NCI-H1048 (cell line): Measurements from ENCODE around the gene EFNB2.

Experiments
- DNase-seq: peaks from one replicate; lab custom pipeline; 2025; lab: John Stamatoyannopoulos, UW

The EFNB2 gene

GRCh38 chr13:106499896-106500295 is 35.6 kb downstream of the EFNB2 start:
- DNase-seq = no peak

GRCh38 chr13:106499113-106499512 is 36.3 kb downstream of the EFNB2 start:
- DNase-seq = no peak

DNA sequence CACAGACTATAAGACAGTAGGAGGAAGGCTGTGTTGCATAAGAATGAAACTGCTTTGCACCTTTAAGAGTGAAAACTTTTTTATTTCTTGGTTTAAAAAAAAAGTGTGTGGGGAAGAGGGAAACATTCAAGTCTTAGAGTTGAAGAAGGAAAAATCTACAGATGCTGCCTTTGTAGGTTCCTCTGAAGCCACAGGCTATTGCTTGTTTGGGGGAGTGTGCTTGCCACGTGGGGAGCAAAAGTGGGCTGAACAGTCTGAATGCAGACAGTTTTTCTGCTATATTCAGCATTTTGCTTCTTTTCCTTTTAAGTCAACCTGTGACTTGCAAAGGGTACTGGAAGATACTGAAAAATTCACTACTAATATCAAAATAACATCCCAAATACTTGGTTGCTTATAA is 36.9 kb downstream of the EFNB2 start:
- no peak for DNase-seq

GRCh38 chr13:106498158-106498557 is 37.3 kb downstream of the EFNB2 start:
- DNase-seq = no peak

GRCh38 chr13:106497079-106497478 is 38.4 kb downstream of the EFNB2 start:
- no peak for DNase-seq

GRCh38 chr13:106496072-106496997 is 39.1 kb downstream of the EFNB2 start:
- DNase-seq = no peak

- no peak for DNase-seq
These were observed 40.5 kb downstream of the EFNB2 start for GRCh38 chr13:106494936-106495335.

DNA sequence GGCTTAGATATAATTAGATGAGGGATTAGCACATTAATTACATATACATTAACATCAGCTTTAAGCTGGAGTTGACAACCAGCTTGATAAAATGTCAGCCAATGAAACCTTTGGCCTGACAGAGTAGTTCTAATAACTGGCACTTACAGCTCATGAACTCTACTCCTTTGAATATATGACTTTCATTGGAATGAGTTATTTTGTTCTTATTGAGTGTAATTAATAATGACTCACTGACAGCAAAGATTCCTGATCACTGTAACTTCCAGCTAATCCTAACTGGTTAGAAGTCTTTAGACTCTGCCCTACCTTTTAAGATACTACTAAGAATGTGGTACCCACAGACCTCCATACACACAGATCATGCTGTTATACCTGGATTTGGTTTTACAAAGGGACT is 41.0 kb downstream of the EFNB2 start:
- DNase-seq = no peak

- DNase-seq = no peak
These were observed 41.8 kb downstream of the EFNB2 start for GRCh38 chr13:106493533-106494220.

DNA sequence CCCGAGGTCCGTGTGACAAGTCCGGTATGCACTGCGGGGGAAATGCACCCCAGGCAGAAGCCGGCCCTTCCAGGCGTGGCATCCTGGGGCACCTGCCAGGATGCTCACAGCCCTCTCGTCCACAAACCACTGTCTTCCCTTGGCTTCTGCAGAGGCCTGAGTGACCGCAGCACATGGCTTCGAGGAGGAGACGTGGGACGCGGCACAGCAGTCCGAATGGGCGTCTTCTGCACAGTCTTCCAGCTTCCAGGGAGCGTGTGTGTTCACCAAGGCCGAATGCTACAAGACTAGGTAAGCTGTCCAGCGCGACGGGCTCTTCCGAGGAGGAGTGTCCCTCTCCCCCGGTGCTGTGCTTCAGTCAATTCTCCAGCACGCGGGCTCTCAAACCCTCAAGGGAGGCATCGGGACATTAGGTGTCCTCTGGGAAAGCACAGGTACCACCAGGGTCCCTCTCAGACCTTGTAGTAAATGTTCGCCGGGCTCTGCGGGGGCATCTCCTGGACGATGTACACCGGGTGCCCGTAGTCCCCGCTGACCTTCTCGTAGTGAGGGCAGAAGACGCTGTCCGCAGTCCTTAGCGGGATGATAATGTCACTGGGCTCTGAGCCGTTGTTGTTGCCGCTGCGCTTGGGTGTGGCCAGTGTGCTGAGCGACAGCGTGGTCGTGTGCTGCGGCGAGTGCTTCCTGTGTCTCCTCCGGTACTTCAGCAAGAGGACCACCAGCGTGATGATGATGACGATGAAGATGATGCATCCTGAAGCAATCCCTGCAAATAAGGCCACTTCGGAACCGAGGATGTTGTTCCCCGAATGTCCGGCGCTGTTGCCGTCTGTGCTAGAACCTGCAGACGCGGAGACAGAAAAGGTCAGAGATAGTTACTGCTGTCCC is 42.6 kb downstream of the EFNB2 start:
- DNase-seq = no peak

DNA sequence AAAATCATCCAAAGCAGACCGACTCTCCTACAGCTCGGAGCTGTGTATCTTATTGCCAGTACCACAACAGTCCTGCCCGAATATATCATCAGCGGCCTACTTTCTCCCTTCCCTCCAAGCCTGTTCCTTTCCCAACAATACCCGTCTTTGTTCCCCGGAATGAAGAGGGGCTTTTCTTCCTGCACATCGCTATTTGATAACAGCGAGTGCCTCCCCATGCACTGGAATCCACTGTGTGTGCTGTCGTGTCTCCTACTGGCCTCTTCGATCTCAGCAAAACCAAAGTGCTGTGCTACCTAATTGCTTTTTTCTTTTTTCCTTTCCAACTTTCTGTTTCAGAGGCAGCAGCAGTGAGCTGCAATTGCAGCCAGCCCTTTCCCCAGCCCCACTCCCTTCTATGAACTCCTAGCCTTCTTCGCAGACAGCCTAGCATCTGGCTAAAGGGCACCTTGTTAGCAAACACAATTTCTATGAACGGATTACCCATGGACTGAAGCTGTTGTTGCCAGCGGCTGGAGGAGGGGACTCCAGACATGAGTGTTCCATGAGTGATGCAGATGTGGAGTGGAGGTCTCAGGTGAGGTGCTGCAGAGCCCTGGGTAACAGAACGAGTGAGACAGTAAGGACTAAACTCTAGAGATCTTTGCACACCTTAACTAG is 43.4 kb downstream of the EFNB2 start:
- no peak for DNase-seq

DNA sequence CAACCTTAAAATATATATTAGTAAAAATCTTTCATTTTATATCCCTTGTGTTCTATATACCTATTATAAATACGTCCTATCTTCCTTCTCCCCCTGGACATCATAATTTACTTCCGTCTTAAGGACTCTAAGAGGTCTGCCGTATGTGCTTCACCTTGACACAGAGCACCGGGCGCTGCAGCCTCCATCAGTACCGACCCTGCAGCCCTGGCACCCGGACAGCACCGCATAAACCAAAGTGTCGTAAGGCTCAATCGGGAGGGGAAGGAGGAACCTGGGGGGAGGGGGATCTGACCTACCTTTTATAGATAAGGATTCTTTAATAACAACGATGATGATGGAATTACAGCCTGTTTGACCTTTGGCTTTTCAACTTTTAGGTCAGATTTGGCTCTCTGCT is 44.0 kb downstream of the EFNB2 start:
- no peak for DNase-seq

- no peak for DNase-seq
These were observed 44.7 kb downstream of the EFNB2 start for GRCh38 chr13:106490569-106491321.

DNA sequence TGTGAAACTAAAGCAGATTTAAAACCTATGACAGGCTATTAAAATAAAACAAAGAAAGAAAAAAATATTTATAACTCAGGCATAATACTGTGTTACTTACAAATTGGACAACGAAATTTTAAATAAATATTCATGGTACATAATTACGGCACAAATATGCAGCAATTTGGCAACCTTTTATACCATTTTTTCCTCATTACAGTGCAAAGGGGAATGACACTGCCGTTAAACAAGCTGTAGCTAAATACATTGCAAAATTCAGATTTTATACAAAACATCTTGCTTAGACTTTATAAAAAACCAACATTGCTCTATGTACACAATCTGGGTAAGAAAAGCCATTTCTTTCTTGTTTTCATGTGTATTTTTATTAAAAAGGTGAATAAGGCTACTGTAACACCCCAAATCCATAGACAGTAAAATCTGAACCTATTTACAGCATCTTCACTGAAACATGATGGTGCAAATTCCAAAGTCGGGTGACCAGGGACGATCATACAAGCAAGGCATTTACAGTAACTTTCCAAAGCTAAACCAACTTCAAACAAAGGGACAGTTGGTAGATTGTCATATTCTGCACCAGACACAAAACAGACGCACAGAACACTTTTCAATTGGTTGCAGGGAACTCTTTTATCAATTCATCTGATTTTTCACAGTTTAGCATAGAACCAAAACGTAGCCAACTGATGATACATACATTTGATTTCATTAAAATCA is 45.5 kb downstream of the EFNB2 start:
- DNase-seq = no peak

DNA sequence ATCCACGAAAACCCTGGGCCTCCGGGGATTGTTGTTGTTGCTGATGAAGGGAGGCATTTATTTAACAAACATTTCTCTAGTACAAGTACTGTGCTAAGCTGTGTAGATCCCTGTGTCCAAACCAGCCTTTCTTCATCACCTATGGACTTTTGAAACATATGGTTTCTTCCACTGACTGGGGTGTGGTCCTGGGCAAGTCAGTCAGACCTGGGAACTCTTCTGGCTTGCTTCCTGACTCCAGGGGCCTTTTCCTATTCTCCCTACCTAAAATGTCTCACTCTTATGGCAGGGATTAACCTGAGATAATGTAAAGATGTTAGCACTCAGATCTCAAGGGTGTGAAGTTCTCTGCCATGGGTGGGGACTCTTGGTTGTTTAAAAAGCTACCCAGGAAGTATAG is 46.8 kb downstream of the EFNB2 start:
- DNase-seq = no peak

GRCh38 chr13:106488076-106488475 is 47.4 kb downstream of the EFNB2 start:
- no peak for DNase-seq

DNA sequence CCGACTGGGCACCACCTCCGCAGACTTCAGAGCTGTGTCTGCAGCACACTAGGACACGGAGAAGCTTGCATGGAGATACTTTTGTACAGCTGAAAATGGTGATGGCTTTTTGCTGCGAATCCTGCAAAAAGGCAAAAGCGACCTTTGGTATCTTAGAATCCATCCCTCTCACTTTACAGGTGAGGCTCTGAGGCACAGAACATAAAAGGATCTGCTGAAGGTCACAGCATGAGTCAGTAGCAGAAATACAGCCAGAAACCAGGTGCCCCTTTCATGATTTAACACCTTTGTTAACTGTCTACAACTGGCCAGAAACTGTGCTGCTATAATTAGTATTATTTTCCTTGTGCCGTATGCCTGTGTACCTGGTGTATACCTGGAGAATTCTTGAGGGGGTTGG is 48.3 kb downstream of the EFNB2 start:
- DNase-seq = no peak

DNA sequence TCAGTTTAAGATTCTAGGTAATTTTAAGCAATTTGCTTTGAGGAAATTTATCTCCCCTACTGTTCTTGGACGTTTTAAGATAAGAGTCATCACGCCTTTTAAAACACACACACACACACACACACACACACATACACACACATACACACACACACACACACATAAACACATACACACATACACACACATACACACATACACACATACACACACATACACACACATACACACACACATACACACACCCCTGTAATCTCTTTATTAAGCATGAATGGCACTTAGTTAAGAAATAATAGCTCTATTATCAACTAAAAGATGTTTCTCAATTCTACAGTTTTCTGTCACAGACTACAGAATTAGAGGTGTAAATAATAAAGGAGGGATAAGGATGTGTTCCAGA is 49.2 kb downstream of the EFNB2 start:
- DNase-seq = no peak

DNA sequence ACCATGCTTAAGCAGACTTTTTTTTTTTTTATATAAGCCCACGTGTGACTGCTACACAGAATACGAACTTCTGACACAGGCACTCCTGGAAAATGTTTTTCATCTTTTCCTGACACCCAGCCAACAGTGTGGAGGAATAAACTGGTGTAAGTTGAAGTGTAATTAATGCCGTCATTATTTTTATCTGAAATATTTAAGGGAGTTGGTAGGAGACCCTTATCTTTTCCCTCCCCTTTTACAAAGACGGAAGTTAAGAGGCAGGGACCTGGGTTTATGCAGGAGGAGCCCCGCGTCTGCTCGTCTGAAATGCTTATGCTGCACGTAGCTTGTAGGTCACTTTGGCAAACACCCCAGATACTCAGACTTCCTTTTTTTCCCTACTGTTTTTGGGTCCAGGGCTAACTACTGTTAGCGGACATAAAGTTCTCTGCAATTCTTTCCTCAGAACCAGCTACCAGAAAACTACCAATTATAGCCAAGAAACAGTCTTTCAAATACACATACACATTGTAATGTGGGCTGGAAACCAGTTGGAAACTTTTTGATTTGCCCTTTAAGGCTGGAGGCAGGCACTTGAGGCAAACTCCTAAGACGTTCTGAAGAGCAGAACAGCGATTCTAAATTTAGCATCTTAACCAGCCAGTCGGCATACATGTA is 50.8 kb downstream of the EFNB2 start:
- no peak for DNase-seq

DNA sequence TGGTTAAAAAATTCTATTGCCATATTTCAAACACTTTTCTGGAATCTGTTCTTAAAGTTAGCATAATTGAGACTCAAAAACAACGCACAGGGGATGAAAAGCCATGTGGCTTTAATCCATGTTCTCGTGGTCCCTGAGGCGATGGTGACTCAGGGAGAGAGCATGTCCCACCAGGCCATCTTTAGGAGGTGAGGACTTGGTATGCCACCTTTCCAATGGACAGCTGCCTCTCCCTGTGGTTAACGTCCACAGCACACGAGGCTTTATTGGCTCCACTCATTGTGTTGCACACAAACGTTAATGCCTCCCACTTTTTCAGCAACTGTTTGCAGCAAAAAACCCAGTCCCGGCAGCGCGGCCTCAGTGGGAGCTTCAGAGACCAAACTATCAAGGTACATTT is 51.4 kb downstream of the EFNB2 start:
- no peak for DNase-seq
